Lung (tissue), 12 donors: ENCODE measurements around the gene SAXO1. TPM values are rescaled to one million over a fixed set of nuclear protein-coding genes. Genes with fewer than 3 reads are reported as not detected.

ENCODE experiments used
- ATAC-seq: fragments of 200-7000 bp; cut with Tn5 transposase; one replicate; pipeline ENCODE4 v1.9.1; 2020; ENCODE audit warnings: moderate number of reproducible peaks; ENCODE audit not compliant: insufficient read depth, low FRiP score
- DNase-seq, 3 donors: peaks; one replicate each; pipeline ENCODE4 v3.0.0-alpha.2; 2013 to 2017
- H3K27ac ChIP-seq, 2 donors: one replicate each; pipeline ENCODE4 v1.5.1; 2013; ENCODE audit warnings: mild to moderate bottlenecking in 2 of 2, moderate library complexity in 2 of 2, control low read depth in 1 of 2, inconsistent platforms in 1 of 2, low read depth in 1 of 2, low read length in 1 of 2
- H3K27me3 ChIP-seq, 3 donors: one replicate each; pipeline ENCODE4 v1.5.1; 2013; ENCODE audit warnings: low read length in 2 of 3; ENCODE audit not compliant: control insufficient read depth in 3 of 3, insufficient read depth in 3 of 3
- H3K36me3 ChIP-seq, 4 donors: one replicate each; pipeline ENCODE4 v1.5.1; 2013; ENCODE audit warnings: low read length in 4 of 4, mild to moderate bottlenecking in 1 of 4, moderate library complexity in 1 of 4; ENCODE audit not compliant: control insufficient read depth in 4 of 4, insufficient read depth in 4 of 4
- H3K4me1 ChIP-seq, 5 donors: one replicate each; pipeline ENCODE4 v1.5.1; 2013; ENCODE audit warnings: low read length in 5 of 5, mild to moderate bottlenecking in 2 of 5, moderate library complexity in 1 of 5; ENCODE audit not compliant: control insufficient read depth in 5 of 5, insufficient read depth in 5 of 5
- H3K4me3 ChIP-seq: one replicate; pipeline ENCODE4 v1.5.1; 2013; ENCODE audit warnings: mild to moderate bottlenecking, control low read depth, moderate library complexity
- H3K9ac ChIP-seq, 2 donors: one replicate each; pipeline ENCODE4 v1.5.1; 2013; ENCODE audit warnings: low read length in 2 of 2, control low read depth in 1 of 2; ENCODE audit not compliant: insufficient read depth in 1 of 2
- H3K9me3 ChIP-seq, 4 donors: one replicate each; pipeline ENCODE4 v1.5.1; 2013; ENCODE audit warnings: low read length in 3 of 4, mild to moderate bottlenecking in 1 of 4, moderate library complexity in 1 of 4; ENCODE audit not compliant: control insufficient read depth in 4 of 4, insufficient read depth in 3 of 4
- WGBS, 2 donors: extraction: QIAGEN DNeasy Blood & Tissue Kit; methylation state at CpG; one replicate each; pipeline ENCODE4 v1.1.7; 2013; 5-methylcytosine and 5-hydroxymethylcytosine counted together
- polyA plus RNA-seq, 2 donors: library from polyadenylated mRNA; stranded (reverse); fragments of 200-250 nt; gene quantifications; one replicate each; pipeline ENCODE4 v1.2.1, GENCODE V29; 2013
- total RNA-seq, 2 donors: library from RNA; depleted of rRNA in 1 of 2; stranded (reverse); fragments of >200 nt in 1 of 2; gene quantifications; one replicate each; pipeline ENCODE4 v1.2.1, GENCODE V29; 2014 to 2021
- TF ChIP-seq, protein P1 (sequence below): IDR thresholded peaks from 2 replicates; pipeline ENCODE4 v1.5.1; 2012; ENCODE audit warnings: mild to moderate bottlenecking; ENCODE audit errors: control extremely low read depth, extremely low read depth
- donor health status: control.
- donor health status: control.
- donor health status: Bipolar disorder and iron deficiency.
- donor health status: healthy.
- donor health status: DM: yes; HTN: yes; CAD: no.

Gene SAXO1
- total and polyA plus RNA-seq, 4 donors, result 0.02 to 0.54 (median 0.21) TPM

- no peak overlapping the region for H3K4me3 ChIP-seq
- ATAC-seq, result no peak
- TF ChIP-seq, protein P1, sequence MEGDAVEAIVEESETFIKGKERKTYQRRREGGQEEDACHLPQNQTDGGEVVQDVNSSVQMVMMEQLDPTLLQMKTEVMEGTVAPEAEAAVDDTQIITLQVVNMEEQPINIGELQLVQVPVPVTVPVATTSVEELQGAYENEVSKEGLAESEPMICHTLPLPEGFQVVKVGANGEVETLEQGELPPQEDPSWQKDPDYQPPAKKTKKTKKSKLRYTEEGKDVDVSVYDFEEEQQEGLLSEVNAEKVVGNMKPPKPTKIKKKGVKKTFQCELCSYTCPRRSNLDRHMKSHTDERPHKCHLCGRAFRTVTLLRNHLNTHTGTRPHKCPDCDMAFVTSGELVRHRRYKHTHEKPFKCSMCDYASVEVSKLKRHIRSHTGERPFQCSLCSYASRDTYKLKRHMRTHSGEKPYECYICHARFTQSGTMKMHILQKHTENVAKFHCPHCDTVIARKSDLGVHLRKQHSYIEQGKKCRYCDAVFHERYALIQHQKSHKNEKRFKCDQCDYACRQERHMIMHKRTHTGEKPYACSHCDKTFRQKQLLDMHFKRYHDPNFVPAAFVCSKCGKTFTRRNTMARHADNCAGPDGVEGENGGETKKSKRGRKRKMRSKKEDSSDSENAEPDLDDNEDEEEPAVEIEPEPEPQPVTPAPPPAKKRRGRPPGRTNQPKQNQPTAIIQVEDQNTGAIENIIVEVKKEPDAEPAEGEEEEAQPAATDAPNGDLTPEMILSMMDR, result no peak
- no peak overlapping the region for H3K9ac ChIP-seq
- WGBS, 2 donors, result 81 to 83% methylated on average over 2 of the region's 2 CpGs
- DNase-seq, result no peak
- no peak overlapping the region for H3K27ac ChIP-seq
- H3K9me3 ChIP-seq, result peaks cover 0 to 4% (median 0%) of the 10 kb centered on the region in 4 donors
- H3K27me3 ChIP-seq, result no peaks in the 10 kb centered on the region
- peaks cover 0 to 45% (median 6%) of the 10 kb centered on the region in 5 donors for H3K4me1 ChIP-seq
- no peaks in the 10 kb centered on the region for H3K36me3 ChIP-seq
Observed at GRCh38 chr9:18979367-18979766, 53.6 kb downstream of the SAXO1 start.

- no peaks in the 10 kb centered on the region for H3K9me3 ChIP-seq
- no peak overlapping the region for H3K27ac ChIP-seq
- no peaks in the 10 kb centered on the region for H3K27me3 ChIP-seq
- no peak overlapping the region for H3K9ac ChIP-seq
- no peaks in the 10 kb centered on the region for H3K36me3 ChIP-seq
- H3K4me1 ChIP-seq, result peaks cover 0 to 45% (median 6%) of the 10 kb centered on the region in 5 donors
- 95 to 100% methylated on average over 2 of the region's 2 CpGs for whole genome bisulfite sequencing, 2 donors
- no peak overlapping the region for H3K4me3 ChIP-seq
- no peak for ATAC-seq
- TF ChIP-seq, protein P1, result no peak
- DNase-seq, result no peak
Observed at GRCh38 chr9:18978188-18978587, 54.8 kb downstream of the SAXO1 start.

DNA sequence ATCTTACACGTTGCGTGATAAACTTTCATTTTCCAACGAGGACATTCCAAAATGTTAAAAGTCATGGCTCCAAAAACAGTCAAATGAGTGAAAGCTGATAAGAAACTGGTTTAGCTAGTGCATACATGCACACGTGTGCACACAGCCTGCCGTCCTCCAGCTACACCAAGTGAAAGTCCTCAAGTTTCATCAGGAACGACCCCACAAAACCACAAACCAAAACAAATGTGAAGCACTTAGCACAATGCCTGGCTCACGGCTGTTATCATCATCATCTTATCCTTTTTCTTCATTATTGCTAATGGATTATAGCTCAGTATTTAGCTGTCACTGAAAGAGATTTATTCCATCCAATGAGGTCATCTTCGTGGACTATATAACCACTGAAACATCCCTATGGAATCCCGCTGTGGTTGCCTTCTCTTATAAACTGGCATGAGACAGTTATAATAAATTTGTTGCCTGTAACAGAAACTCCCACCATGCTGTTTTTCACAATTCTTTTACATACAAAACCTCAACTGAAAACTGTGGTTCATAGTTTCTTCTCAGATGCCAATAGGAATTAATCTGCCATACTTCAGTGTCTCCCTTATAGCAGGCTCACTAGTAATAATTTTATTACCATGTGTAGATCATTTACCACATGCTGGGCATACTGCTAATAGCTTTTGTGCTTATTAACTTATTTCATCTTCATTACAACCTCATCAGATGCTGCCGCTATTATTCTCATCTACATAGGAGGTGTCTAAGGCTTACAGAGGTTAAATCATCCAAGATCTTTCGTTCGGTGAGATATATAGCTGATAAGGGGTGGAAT, 56.1 kb downstream of the SAXO1 start:
- no peak overlapping the region for H3K27ac ChIP-seq
- no peak overlapping the region for H3K4me3 ChIP-seq
- H3K9me3 ChIP-seq, result no peaks in the 10 kb centered on the region
- peak overlapping the region in 1 of 2 donors; percentile 69 for H3K9ac ChIP-seq
- no peaks in the 10 kb centered on the region for H3K27me3 ChIP-seq
- no peaks in the 10 kb centered on the region for H3K36me3 ChIP-seq
- TF ChIP-seq, protein P1, result no peak
- peaks cover 0 to 46% (median 6%) of the 10 kb centered on the region in 5 donors for H3K4me1 ChIP-seq
- ATAC-seq (no peak), DNase-seq (peak; percentile 30 to 83 (median 66))
- WGBS, 2 donors, result 43 to 54% methylated on average over 12 of the region's 12 CpGs
